GM18858 (cell line): ENCODE results near the gene PPID.
"Not testable (repeated sequence)": the region's sequence is repeated elsewhere in the genome, so short reads cannot be mapped to it uniquely, and the experiment has no call there.

Experiments
- ATAC-seq: cut with Tn5 transposase; IDR thresholded peaks from one replicate; pipeline ENCODE4 v1.9.1; 2021; ENCODE audit not compliant: unreplicated experiment

PPID gene

GRCh38 chr4:158722917-158723793, at the start of gene PPID:
Gene PPID, minus strand, starts transcription at chr4:158723396. Its CDS starts 108 bp downstream, at chr4:158723288.
- peak; percentile 93 for ATAC-seq

GRCh38 chr4:158771776-158772175, 48.6 kb upstream of the PPID start:
- ATAC-seq: no peak

- no peak for ATAC-seq
Observed at GRCh38 chr4:158770671-158771070, 47.5 kb upstream of the PPID start.

DNA sequence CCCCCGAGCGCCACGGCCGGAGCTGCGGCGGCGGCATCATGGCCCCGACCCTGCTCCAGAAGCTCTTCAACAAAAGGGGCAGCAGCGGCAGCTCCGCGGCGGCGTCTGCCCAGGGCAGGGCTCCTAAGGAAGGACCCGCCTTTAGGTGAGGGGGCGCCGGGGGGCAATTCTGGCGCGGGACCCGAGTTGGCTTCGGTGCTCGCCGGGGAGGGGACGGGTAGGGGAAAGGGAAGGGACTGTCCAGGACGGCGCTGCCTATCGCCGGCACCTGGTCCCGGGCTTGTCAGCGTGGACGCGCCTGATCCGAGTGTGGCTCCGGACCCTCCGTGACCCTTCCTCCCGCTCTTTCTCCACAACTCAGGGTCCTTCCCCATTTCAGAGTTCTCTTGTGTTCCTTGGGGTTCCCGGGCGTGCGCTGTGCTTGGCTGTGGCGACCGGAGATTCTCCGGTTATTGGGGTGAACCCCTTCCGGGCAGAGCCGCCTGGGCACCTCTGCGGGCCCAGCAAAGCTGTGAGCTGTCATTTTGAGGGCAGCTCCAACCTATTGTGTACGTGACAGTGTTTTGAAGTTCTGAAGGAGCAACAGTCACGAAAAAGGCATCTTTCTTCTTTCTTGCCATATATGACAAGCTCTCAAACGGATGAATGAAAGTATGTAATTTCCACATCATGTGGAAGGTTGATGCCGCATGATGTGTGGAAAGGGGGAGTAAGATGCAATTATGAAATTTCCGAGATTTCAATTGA, 46.2 kb upstream of the PPID start:
- ATAC-seq: peak; percentile 11

- peak; percentile 70 for ATAC-seq
Observed at GRCh38 chr4:158768555-158769174, 45.5 kb upstream of the PPID start, which contains the start of gene FNIP2. Gene FNIP2, plus strand, starts transcription at chr4:158769026. Its CDS starts 187 bp downstream, at chr4:158769213.

- no peak for ATAC-seq
Observed at GRCh38 chr4:158767451-158767850, 44.3 kb upstream of the PPID start.

DNA sequence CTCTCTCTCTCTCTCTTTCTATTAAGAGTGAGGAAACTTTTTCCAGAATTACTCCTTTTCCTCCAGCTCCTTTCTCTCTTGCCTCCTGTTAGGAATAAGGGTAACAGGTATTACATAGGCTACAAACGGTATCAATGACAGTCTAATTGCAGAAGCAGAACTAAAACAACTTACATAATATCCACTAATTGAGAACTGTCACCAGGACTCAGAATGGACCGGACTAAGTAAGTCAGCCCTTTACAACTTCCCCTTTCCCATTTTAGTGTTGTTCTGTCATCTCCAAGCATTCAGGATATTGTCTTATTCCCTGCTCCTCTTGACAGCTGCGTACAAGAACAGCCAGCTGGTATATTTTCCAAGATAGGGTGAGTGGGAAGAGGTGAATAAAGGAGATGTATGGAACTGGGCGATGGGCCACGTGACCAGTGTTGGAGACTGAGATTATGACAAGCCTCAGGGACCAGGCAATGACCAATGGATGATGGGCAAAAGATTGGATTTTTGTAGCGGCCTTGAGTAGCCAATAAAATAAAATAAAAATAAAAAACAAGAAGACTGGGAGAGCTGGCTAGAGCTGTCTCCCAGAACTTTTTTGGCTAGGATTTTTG, 43.3 kb upstream of the PPID start:
- ATAC-seq: no peak

- ATAC-seq: no peak
Observed at GRCh38 chr4:158763462-158763861, 40.3 kb upstream of the PPID start.

GRCh38 chr4:158762553-158762952, 39.4 kb upstream of the PPID start:
- ATAC-seq: no peak

DNA sequence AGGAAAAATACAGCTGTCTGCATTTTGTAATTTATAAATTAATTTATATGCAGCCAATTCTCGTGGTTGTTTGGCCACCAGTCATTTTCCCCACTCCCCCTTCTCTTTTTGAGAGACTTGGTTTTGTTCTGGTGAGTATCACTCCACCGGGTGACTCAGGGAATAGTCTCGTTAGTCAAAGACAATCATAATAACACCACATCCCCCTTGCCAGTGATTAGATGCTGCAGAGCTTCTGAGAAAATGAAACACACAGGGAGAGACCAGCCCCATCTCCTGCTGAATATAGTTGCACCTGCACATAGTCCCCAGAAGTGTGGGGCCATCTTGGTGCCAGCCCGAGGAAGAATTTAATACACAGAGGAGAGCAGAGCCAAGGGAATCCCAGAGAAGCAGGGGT, 37.7 kb upstream of the PPID start:
- ATAC-seq: no peak

DNA sequence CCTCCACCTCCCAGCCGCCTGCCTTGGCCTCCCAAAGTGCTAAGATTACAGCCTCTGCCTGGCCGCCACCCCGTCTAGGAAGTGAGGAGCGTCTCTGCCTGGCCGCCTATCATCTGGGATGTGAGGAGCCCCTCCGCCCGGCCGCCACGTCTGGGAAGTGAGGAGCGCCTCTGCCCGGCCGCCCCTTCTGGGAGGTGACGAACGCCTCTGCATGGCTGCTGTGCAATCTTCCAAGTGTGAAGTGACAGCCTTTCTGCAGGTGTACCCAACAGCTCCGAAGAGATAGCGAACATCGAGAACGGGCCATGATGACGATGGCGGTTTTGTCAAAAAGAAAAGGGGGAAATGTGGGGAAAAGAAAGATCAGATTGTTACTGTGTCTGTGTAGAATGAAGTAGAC, 36.3 kb upstream of the PPID start:
- ATAC-seq: not testable (repeated sequence)

- no peak for ATAC-seq
Observed at GRCh38 chr4:158758703-158759102, 35.5 kb upstream of the PPID start.

- ATAC-seq: no peak
Observed at GRCh38 chr4:158758142-158758541, 34.9 kb upstream of the PPID start.

DNA sequence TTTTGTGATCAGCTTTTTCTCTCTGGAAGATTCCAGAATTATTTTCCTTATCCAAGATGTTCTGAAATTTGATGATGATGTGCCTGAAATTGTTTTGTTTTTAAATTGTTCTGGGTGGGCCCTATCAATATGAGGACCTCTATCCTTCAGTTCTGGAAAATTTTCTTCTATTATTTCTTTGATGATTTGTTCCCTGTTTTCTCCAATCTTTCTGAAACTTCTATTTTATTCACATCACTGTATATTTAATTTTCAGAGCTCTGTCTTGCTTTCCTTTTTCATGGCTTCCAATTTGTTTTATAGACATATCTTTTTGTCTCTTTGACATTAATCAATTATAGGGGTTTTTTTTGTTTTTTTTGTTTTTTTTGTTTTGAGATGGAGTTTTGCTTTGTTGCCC, 33.4 kb upstream of the PPID start:
- ATAC-seq: no peak

GRCh38 chr4:158755819-158756218, 32.6 kb upstream of the PPID start:
- not testable (repeated sequence) for ATAC-seq

DNA sequence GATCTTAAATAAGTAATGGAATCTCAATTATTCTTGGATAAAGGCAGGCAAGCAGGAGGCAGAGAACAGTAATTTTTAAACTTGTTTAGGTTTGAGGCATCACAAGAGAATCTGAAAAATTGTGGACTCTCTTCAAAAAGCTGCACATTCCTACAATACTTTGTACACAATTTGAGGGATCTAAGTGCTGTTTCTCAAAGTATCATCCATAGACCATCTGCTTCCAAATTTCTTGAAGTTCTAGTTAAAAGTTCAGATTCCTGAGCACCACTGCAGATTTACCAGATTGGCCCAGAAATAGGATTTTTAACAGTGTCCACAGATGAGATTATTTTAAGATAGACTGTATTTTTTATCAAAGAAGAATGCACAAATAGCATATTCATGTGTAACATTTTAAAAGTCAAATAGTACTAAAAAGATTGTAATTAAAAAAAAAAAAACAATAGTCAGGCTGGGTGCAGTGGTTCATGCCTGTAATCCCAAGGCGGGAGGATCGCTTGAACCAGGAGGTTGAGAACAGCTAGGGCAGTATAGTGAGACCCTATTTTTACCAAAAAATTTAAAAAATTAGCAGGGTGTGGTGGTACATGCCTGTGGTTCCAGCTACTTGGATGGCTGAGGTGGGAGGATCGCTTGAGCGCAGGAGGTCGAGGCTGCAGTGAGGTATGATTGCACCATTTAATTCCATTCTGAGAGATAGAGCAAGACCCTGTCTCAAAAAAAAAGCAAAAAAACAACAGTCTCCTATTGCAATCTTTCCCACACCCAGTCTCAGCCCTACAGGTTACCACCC, 31.4 kb upstream of the PPID start:
- ATAC-seq: no peak

DNA sequence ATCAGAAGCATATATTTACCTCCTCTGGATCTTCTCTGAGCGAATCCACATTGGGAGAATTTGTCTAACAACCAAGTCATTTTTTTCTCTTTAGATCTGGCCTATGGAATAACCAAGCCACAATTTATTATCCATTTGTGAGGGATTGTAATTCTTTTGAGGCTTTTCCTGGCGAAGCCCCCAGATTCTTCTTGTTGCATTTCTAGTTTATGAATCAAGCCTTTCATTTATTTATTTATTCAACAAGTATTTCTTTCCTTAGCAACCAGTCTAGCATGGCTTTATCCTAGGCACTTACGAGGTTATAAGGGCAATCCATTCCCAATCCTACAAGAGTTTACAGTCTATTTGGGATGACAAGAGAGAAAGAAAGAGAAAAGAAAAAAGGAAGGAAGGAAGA, 27.2 kb upstream of the PPID start:
- no peak for ATAC-seq

GRCh38 chr4:158746537-158746936, 23.3 kb upstream of the PPID start:
- ATAC-seq: not testable (repeated sequence)

DNA sequence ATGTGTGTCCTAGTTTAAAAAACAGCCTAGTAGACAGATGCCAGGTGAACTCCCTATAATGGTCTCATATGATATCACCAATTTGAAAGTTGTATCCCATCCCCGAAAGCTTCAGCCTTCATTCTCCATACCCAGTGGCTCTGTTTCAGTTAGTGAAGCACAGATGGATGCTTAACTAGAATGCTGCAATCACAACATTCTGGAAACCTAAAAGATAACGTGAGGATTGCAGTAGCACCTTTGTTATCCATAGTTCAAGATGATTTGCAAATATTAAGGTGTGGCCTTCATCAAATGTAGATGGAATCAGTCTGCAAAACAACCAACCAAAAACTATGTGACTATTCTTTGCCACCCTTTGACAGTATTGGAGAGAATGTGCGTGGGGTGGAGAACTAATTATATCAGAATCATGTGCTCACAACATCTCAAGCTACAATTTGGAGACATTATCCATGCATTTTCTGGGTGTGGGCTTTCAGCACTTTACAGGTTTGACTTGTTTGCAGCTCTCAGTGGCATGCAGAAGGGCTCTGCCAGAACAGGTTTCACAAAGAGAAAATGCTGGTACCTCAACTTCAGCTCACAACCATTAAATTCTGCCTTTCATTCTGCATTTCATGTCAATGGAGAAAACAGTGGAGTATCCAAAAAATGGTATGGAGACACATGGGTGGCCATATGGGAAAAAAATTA, 18.3 kb upstream of the PPID start:
- no peak for ATAC-seq

DNA sequence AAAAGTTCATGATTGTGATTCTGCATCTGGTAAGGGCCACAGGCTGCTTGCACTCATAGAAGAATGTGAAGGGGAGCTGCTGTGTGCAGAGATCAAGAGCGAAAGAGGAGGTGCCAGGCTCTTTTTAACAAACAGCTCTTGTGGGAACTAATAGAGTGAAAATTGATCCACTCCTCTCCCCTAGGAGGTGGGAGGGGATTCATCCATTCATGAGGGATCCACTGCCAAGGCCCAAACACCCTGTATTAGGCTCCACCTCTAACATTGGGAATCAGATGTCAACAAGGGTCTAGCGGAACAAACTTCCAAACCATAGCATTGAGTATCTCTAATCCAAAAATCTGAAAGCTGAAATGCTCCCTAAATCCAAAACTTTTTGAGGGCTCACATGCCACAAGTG, 16.4 kb upstream of the PPID start:
- ATAC-seq: no peak
